Measurements from ENCODE around the gene ZNF638.
"Not testable (repeated sequence)": the region's sequence is repeated elsewhere in the genome, so short reads cannot be mapped to it uniquely, and the experiment has no call there.

The ZNF638 gene

GRCh38 chr2:71402427-71402826, 70.8 kb downstream of the ZNF638 start:
- no peak for DNase-seq

GRCh38 chr2:71409611-71410010, 78.0 kb downstream of the ZNF638 start:
- DNase-seq: no peak

- no peak for DNase-seq
These were observed 79.1 kb downstream of the ZNF638 start for GRCh38 chr2:71410696-71411095.

GRCh38 chr2:71416866-71417265, 85.3 kb downstream of the ZNF638 start:
- not testable (repeated sequence) for DNase-seq

GRCh38 chr2:71417300-71418202, 86.0 kb downstream of the ZNF638 start:
- DNase-seq: no peak

GRCh38 chr2:71419145-71419544, 87.6 kb downstream of the ZNF638 start:
- no peak for DNase-seq

GRCh38 chr2:71419976-71420375, 88.4 kb downstream of the ZNF638 start:
- no peak for DNase-seq

- no peak for DNase-seq
These were observed 91.2 kb downstream of the ZNF638 start for GRCh38 chr2:71422786-71423185.

- no peak for DNase-seq
These were observed 92.3 kb downstream of the ZNF638 start for GRCh38 chr2:71423817-71424420.

- no peak for DNase-seq
These were observed 95.1 kb downstream of the ZNF638 start for GRCh38 chr2:71426721-71427120.

GRCh38 chr2:71428472-71429383, 97.1 kb downstream of the ZNF638 start:
- no peak for DNase-seq

GRCh38 chr2:71445142-71445541, 113.6 kb downstream of the ZNF638 start:
- not testable (repeated sequence) for DNase-seq

- no peak for DNase-seq
These were observed 114.9 kb downstream of the ZNF638 start for GRCh38 chr2:71446505-71446904.

GRCh38 chr2:71449343-71449742, 117.8 kb downstream of the ZNF638 start:
- DNase-seq: no peak

- no peak for DNase-seq
These were observed 120.1 kb downstream of the ZNF638 start for GRCh38 chr2:71451705-71452104.

- DNase-seq: no peak
These were observed 121.0 kb downstream of the ZNF638 start for GRCh38 chr2:71452565-71452964.

- no peak for DNase-seq
These were observed 122.0 kb downstream of the ZNF638 start, which contains the start of gene DYSF for GRCh38 chr2:71453404-71454220. DYSF (plus strand) TSS chr2:71453561.

GRCh38 chr2:71454221-71455010, 122.8 kb downstream of the ZNF638 start:
- DNase-seq: no peak

- no peak for DNase-seq
These were observed 123.6 kb downstream of the ZNF638 start for GRCh38 chr2:71455011-71455740.

GRCh38 chr2:71455741-71456569, 124.4 kb downstream of the ZNF638 start:
- DNase-seq: no peak
